Tibial nerve (tissue), 4 donors: Measurements from ENCODE around the gene TMSB10. TPM values are rescaled to one million over a fixed set of nuclear protein-coding genes. Genes with fewer than 3 reads are reported as not detected.

Experiments
- DNase-seq, 2 donors: peaks; one replicate each; pipeline ENCODE4 v3.0.0-alpha.2; 2019; ENCODE audit warnings: low spot score in 2 of 2
- H3K27ac ChIP-seq, 4 donors: fragments of 200-600 bp; sonication (generic) in 3 of 4; one replicate each; pipeline ENCODE4 v1.5.1; 2017 to 2019; ENCODE audit warnings: mild to moderate bottlenecking in 1 of 4
- H3K27me3 ChIP-seq, 2 donors: fragments of 200-600 bp; sonication (generic) in 1 of 2; one replicate each; pipeline versions ENCODE4 v1.5.1 to v1.6.0; 2017 to 2019
- H3K36me3 ChIP-seq, 3 donors: fragments of 200-600 bp; sonication (generic); one replicate each; pipeline ENCODE4 v1.5.1; 2018 to 2019
- H3K4me1 ChIP-seq, 4 donors: fragments of 200-600 bp; sonication (generic) in 3 of 4; one replicate each; pipeline ENCODE4 v1.5.1; 2017 to 2019
- H3K4me3 ChIP-seq, 4 donors: fragments of 200-600 bp; sonication (generic) in 3 of 4; one replicate each; pipeline ENCODE4 v1.5.1; 2017 to 2019; ENCODE audit warnings: mild to moderate bottlenecking in 1 of 4, moderate library complexity in 1 of 4
- H3K9me3 ChIP-seq, 4 donors: fragments of 200-600 bp; sonication (generic) in 3 of 4; one replicate each; pipeline ENCODE4 v1.5.1; 2017 to 2019
- CTCF ChIP-seq, 5 experiments: fragments of 200-600 bp in 3 of 5; fragments of 450-650 bp in 2 of 5; sonication (generic) in 3 of 5; IDR thresholded peaks; one replicate each; pipeline ENCODE4 v1.5.1; 2016 to 2019; ENCODE audit warnings: antibody characterized with exemption in 5 of 5, mild to moderate bottlenecking in 3 of 5, moderate library complexity in 2 of 5
- EP300 ChIP-seq, 2 donors: sonication (generic); formaldehyde crosslinking; IDR thresholded peaks; one replicate each; pipeline ENCODE4 v1.6.1; 2017; ENCODE audit warnings: antibody characterized with exemption in 2 of 2, mild to moderate bottlenecking in 1 of 2
- POLR2A ChIP-seq, 2 donors: fragments of 450-650 bp; IDR thresholded peaks; one replicate each; pipeline ENCODE4 v1.6.1; 2017; ENCODE audit warnings: antibody characterized with exemption in 2 of 2, mild to moderate bottlenecking in 2 of 2, moderate library complexity in 2 of 2
- WGBS, 2 donors: methylation state at CpG; one replicate each; pipeline ENCODE4 v1.1.5; 2018; 5-methylcytosine and 5-hydroxymethylcytosine counted together
- total RNA-seq, 4 donors: library from RNA; depleted of rRNA; stranded (reverse); fragments of >200 nt; gene quantifications; one replicate each; pipeline ENCODE4 v1.1.0, GENCODE V29; 2016

The TMSB10 gene
- total RNA-seq, 4 donors from 2014 or later = 5,005 to 6,715 (median 5,816) TPM

- Histone ChIP-seq H3K9me3 (no peaks in the 10 kb centered on the region), H3K4me3 (no peak overlapping the region), H3K27me3 (no peaks in the 10 kb centered on the region), H3K4me1 (peaks cover 0 to 26% (median 18%) of the 10 kb centered on the region in 4 donors), H3K36me3 (no peaks in the 10 kb centered on the region), H3K27ac (no peak overlapping the region)
- no peak for TF ChIP-seq CTCF (IDR thresholded peaks at IDR 0.05)
- no peak for TF ChIP-seq EP300 (IDR thresholded peaks at IDR 0.05)
- no peak for TF ChIP-seq POLR2A (IDR thresholded peaks at IDR 0.05)
- no peak for DNase-seq
- 78 to 86% methylated on average over 12 of the region's 12 CpGs for WGBS, 2 donors
Observed at GRCh38 chr2:84891355-84892010, 14.0 kb upstream of the TMSB10 start.

GRCh38 chr2:84894131-84894586, 11.3 kb upstream of the TMSB10 start:
- no peak overlapping the region for H3K27ac ChIP-seq
- no peak overlapping the region for H3K4me3 ChIP-seq
- DNase-seq = no peak
- no peaks in the 10 kb centered on the region for H3K27me3 ChIP-seq
- H3K4me1 ChIP-seq = peaks cover 0 to 35% (median 19%) of the 10 kb centered on the region in 4 donors
- no peaks in the 10 kb centered on the region for H3K9me3 ChIP-seq
- no peak for TF ChIP-seq CTCF (IDR thresholded peaks at IDR 0.05)
- no peak for TF ChIP-seq EP300 (IDR thresholded peaks at IDR 0.05)
- no peak for TF ChIP-seq POLR2A (IDR thresholded peaks at IDR 0.05)
- H3K36me3 ChIP-seq = no peaks in the 10 kb centered on the region
- WGBS, 2 donors = 73 to 80% methylated on average over 6 of the region's 6 CpGs

- no peak overlapping the region for H3K4me3 ChIP-seq
- no peaks in the 10 kb centered on the region for H3K27me3 ChIP-seq
- TF ChIP-seq POLR2A (IDR thresholded peaks at IDR 0.05) (no peak), EP300 (IDR thresholded peaks at IDR 0.05) (no peak), CTCF (IDR thresholded peaks at IDR 0.05) (no peak)
- no peaks in the 10 kb centered on the region for H3K9me3 ChIP-seq
- whole genome bisulfite sequencing, 2 donors = 53 to 59% methylated on average over 7 of the region's 7 CpGs
- no peak for DNase-seq
- no peaks in the 10 kb centered on the region for H3K36me3 ChIP-seq
- peaks cover 0 to 34% (median 18%) of the 10 kb centered on the region in 4 donors for H3K4me1 ChIP-seq
- H3K27ac ChIP-seq = peak overlapping the region in 3 of 4 donors; percentile 33 to 66 (median 45)
Observed at GRCh38 chr2:84894758-84895520, 10.5 kb upstream of the TMSB10 start.

GRCh38 chr2:84896567-84896966, 8.9 kb upstream of the TMSB10 start:
- DNase-seq = no peak
- no peak for TF ChIP-seq POLR2A (IDR thresholded peaks at IDR 0.05)
- TF ChIP-seq EP300 (IDR thresholded peaks at IDR 0.05) = no peak
- TF ChIP-seq CTCF (IDR thresholded peaks at IDR 0.05) = no peak
- Histone ChIP-seq H3K27me3 (no peaks in the 10 kb centered on the region), H3K4me1 (peaks cover 0 to 34% (median 18%) of the 10 kb centered on the region in 4 donors), H3K36me3 (no peaks in the 10 kb centered on the region), H3K9me3 (no peaks in the 10 kb centered on the region), H3K27ac (no peak overlapping the region), H3K4me3 (no peak overlapping the region)
- WGBS, 2 donors = 66 to 70% methylated on average over 2 of the region's 2 CpGs

GRCh38 chr2:84897773-84898172, 7.7 kb upstream of the TMSB10 start:
- Histone ChIP-seq H3K27me3 (no peaks in the 10 kb centered on the region), H3K4me3 (no peak overlapping the region), H3K36me3 (no peaks in the 10 kb centered on the region), H3K27ac (peak overlapping the region in 3 of 4 donors; percentile 60 to 69 (median 66)), H3K9me3 (no peaks in the 10 kb centered on the region), H3K4me1 (peaks cover 0 to 40% (median 18%) of the 10 kb centered on the region in 4 donors)
- 73 to 79% methylated on average over 1 of the region's 1 CpG for WGBS, 2 donors
- DNase-seq = no peak
- TF ChIP-seq CTCF (IDR thresholded peaks at IDR 0.05) = no peak
- no peak for TF ChIP-seq POLR2A (IDR thresholded peaks at IDR 0.05)
- TF ChIP-seq EP300 (IDR thresholded peaks at IDR 0.05) = no peak
